HG02571 (cell line): ENCODE results near the gene CSRP2.

Source experiments
- ATAC-seq: cut with Tn5 transposase; IDR thresholded peaks from one replicate; pipeline ENCODE4 v1.9.1; 2021; ENCODE audit warnings: mild to moderate bottlenecking, moderate library complexity; ENCODE audit not compliant: unreplicated experiment

Gene CSRP2

DNA sequence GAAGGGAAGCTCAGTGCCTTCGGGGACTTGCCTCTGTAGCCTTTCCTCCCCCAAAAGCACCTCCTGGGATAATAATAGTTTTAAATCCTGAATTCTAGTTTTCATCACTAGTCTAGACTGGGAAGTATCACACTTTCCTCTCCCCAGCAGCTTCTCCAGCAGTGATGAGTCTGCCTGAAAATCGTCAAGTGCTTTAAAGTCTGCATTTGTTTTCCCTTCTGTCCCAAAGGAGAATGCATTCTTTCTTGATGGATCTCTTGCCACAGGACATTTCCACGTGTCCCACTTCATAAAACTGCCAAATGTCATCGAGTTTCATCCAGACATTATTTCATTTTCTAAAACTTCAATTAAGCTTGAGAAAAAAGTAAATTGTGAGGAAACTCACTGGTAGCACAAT is 15.0 kb downstream of the CSRP2 start:
- ATAC-seq: no peak

DNA sequence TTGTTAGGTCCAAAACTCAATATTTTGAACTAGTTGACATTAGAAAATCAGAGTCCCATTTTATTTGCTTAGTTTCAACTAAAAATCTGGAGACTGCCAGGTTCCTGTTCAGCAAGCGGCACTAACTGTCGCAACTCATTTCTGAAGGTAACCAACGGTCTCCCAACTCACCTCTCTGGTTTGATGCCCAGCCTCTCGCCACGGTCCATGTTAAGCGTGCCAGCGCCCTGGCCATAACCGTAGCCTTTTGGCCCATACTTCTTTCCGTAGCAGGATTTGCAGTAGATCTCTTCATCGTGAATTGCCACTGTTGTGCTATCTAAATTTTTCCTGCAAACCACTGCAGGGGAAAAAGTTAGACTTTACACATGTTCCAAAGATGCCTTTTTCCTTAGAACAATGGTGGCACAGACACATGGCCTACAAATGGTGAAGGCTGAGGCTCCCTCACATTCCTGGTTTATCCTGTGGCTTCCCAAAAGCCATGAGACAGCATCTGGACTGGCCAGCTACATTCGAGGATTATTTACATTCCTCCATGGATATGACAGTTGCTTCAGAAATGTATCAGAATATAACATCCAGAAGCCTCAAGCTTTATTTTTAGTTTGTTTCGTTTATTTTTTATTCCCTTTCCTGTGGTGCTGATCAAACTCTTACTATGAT is 15.7 kb downstream of the CSRP2 start:
- ATAC-seq: no peak

DNA sequence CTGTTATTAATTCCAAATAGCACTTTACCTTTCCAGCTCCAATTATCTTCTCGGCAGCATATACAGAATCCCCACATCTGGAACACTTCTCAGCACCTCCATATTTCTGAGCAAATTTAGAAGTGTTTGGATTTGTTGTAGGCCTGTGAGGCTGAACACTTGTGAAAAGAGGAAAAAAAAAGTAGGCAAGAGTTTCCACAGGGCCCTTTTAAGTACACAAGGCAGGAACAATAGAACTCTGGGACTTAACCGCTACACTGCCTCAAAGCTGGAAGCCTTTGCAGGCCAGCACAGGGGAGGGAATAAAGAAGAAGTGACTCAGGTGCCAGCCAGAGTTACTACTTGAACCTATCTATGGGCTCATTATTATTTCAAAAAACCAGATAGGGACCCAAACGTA is 18.6 kb downstream of the CSRP2 start:
- ATAC-seq: no peak

DNA sequence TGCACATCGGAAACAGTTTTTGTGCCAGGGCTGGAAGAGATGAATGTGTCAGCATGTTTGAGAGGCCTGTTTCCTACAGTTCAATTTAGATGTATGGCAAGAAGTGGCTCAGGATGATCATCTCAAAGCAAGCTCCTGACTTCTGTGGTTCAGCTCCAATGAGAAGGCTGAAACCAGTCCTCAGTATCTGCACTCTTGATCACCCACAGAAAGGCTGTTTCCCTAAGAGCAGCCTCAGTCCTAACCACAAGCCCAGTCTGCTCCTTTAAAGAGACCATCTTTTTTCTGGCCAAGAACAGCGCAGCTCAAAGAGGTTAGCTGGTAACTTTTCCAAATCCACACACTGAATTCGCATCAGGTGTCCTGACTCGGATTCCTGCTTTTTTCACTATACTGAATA is 19.2 kb downstream of the CSRP2 start:
- no peak for ATAC-seq

DNA sequence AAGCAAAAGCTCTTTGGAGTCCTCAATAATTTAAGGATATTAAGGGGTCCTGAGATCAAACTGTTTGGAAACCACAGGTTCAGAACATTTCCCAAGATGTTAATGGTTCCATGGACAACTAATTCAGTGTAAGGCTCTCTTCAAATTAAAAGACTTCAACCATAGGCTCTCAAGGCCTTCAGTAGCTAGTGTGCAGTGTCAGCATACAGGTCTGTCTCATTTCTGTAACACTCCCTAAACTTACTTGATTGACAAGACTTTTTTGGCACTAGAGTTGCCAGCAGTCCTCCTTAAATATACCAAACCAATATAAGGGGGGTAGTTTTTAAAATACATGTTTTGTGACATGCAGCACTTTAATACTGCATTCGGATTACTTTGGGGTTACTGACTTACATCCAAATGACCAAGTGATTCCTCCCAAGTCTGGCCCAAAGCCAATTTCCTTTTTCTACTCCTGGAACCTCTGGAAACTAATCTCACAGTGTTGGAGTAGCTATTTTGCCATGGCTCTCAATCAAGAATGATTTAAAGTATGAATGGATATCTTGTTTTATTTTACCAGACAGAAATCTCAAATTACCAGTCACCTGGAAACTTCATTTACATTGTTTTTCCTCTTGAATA is 22.7 kb downstream of the CSRP2 start:
- ATAC-seq: no peak

DNA sequence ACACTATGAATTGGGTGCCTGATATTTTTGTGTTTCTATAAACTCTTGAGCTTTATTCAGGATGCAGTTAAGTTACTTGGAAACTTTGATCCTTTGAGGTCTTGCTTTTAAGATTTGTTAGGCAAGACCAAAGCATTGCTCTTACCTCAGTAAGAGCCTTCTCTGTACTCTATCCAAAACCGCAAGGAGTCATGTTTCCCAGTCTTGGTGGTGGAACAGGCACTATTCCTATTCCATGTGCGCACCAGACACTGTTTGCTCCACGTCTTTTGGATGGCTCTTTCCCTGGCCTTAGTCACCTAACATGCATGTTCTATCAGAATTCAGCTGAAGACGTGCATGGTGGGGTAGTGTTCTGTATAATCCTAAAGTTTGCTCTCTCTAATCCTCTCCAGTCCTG is 23.5 kb downstream of the CSRP2 start:
- ATAC-seq: no peak

DNA sequence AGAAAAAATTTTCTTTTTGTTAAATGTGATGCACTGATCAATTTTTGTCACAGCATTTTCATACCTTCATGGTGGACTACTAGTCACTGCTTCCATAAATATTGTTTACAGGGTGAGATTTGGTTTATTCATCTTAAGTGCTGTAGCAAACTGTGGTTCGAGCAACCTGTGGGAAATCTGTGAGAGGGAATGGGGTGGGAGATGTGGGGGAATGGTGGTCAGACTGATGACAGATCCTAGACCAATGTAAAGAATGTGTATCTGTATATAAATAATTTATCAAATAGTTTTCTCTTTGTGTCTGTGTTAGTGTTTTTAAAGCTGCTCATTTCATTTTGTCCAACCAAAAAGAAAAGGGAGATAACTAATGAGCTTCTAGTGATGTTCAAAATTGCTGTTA is 26.7 kb downstream of the CSRP2 start:
- ATAC-seq: no peak

DNA sequence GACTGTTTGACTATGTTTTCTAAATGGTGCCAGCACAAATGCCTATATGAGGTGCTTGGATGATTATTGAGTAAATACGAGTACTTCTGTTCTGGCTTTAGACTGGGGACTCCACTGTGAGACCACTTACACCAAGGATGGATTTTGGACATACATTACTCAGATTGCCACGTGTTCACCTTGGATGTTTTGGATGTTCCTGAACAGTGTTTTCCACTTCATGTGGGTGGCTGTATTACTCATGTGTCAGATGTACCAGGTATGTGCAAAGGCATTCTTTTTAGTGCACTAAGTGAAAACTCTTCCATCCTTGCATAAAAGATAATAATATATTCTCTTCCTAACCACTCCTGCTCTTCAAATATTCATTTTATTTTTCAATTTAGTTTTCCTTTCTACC is 30.7 kb downstream of the CSRP2 start:
- no peak for ATAC-seq

DNA sequence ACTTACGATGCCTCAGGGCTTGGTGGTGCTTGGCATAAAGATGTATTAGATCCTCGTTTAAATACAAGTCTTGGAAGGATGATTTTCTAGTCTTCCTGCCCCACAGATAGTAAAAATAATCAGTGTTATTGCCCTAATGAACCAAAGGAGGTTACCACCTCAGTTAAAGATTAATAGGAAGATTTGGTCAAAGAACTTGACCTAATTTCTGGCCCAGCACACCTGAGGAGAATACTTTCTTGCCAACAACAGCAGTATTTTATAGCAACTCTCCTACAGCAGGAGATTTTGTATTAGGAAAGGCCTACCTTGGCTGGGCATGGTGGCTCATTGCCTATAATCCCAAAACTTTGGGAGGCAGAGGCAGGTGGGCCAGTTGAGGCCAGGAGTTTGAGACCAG is 31.6 kb downstream of the CSRP2 start:
- ATAC-seq: no peak

DNA sequence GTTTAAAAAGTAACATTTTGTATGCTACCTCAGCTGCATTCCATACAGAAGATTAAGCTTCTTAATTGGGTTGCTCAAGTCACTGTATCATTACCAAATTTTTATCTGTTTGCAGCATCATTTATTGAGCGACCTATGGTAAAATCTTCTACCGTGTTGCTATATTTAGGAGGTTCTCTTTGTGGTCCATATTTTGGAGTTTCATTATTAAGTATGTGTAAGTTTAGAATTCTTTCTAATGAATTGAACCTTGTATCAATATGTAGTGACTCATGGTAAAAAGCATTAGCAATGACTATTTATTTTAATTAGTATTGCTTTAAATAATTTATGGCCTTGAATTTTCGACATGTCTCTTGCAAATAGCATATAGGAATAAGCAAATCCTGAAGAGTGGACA is 42.2 kb downstream of the CSRP2 start:
- no peak for ATAC-seq

DNA sequence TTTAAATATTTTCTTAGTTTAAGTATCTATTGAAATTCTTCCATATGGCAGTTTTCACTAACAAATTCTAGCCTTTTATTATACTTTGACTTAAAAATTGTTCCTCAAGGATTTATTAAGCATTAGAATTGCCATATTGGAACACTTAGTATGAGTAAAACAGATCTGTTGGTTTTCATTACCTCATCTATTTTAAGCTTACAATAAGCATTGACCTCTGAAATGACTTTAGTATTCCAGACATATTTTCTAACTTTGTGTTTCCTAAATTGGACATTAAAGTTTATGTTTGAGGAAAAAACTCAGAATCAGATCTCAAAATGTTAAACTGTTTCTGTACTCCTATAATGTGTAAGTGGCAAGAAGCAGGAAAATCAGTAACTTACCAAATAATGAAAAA is 48.4 kb downstream of the CSRP2 start:
- no peak for ATAC-seq

DNA sequence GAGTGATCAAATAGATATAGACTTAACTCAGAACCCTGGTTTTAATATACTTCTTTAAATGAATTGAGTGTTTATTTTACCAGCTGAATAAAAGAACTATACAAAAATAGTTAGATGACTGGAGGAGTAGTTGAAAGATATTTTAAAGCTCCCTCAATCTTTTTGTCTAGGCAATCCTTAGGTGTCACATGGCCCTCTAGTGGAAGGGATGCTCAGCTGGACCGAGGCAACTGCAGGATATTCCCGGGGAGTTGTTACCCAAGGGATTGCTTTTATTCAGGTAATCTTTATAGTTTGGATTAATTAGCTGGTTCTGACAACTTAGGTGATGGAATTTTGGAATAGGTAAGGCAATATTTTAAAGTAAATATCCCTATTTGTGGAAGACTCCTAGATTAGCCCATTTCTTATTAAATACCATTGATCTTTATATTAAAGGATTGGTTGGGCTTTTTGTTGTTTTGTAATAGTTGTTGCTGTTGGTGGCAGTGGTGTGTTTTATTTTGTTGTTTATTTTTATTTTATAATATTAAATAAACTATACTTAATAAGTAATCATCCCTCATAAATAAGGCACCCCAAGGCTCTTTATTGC is 57.8 kb downstream of the CSRP2 start:
- no peak for ATAC-seq

DNA sequence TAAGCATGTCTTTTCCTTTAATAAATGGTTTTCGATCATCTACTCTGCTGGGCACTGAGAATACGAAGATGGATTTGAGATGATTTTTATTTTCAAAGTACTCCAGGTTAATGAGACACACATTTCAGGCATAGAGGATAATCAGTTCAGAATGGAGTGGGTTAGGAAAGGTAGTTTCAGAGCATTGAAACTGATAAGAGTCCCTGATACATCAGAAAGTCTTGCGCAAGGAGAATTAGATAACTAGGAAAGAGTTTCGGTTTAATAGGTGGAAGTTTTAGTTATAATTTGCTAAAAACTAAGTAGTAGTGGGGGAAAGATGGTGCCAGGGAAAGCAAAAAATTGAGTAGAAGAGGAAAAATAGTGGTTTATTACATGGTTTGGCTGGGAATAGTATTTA is 64.8 kb downstream of the CSRP2 start:
- no peak for ATAC-seq

DNA sequence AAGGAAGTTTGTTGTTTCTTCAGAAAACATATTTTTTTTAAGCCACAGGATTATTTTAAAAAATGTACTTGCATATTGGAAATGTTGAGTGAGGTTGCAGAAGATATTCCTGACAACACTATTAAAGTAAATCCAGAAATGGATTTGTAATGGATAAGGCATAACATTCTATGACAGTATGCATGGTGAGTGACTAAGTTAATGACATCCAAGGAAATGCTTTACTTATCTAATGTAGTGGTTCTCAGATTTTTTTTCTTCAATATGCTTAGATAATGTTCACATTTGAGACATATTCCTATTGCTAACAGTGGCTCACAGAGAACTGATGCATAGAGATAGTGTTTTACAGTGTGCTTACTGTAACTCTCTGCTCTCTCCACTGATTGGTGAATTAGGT is 65.6 kb downstream of the CSRP2 start:
- no peak for ATAC-seq

DNA sequence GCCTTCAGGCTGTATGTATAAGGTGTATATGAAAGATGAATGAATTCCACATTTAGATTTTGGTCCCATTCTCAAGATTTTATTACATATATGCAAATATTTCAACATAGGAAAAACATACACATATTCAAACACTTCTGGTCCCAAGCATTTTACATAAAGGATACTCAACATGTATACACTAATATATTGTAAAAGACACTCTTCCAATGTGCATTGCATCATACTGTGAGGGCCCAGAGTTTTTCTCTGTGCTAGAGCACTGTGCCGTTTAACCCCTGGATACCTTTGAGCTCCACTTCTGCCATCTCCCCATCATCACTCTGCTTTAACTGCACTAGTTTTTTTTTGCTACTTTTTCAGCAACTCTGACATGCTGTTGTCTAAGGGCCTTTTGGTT is 66.8 kb downstream of the CSRP2 start:
- ATAC-seq: no peak

DNA sequence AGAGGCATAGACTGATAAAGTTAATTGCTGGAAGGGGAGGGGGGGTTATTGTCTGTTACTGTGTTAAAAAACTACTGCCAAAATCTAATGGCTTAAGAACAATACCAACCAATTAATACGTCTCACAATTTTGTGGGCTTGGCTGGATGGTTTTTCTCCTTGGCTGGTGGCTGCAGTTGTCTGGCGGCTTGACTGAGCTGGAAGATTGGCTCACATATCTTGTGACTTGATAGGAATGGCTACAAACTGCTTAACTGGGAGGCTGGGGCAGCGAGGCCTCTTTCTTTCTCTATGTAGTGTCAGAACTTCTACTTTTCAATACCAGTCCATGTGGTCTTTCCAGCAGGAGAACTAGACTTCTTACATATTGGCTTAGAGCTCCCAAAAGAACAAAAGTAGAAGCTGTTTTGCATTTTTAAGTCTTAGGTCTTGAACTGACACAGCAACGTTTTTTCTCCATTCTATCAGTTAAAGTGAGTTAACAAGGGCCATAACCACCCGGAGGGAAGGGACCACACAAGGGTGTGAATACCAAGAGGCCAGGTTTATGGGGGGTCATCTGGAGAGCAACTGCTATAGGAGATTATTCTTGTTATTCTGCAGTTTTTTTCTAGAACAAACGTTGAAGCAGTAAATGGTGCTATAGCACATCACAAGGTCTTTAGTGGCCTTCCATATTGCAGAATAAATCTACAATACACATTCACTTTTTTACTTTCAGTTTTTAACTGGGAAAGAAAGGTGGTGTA is 68.0 kb downstream of the CSRP2 start:
- ATAC-seq: no peak
